Gastrocnemius medialis (tissue), 4 donors: ENCODE measurements around the gene PXDN. TPM values are rescaled to one million over a fixed set of nuclear protein-coding genes. Genes with fewer than 3 reads are reported as not detected.

Experiments
- ATAC-seq, 2 donors: fragments of 150-250 bp; one replicate each; pipeline ENCODE4 v1.9.1; 2016
- DNase-seq, 2 donors: peaks; one replicate each; pipeline ENCODE4 v3.0.0-alpha.2; 2019
- H3K27ac ChIP-seq, 4 donors: fragments of 200-600 bp; sonication (generic); 1 replicate in 1 of 4; 2 replicates in 3 of 4; pipeline ENCODE4 v1.5.1; 2016 to 2018; ENCODE audit warnings: mild to moderate bottlenecking in 2 of 4, moderate library complexity in 1 of 4
- H3K27me3 ChIP-seq, 3 donors: fragments of 200-600 bp; sonication (generic) in 2 of 3; 1 replicate in 1 of 3; 2 replicates in 2 of 3; pipeline versions ENCODE4 v1.5.1 to v1.6.0; 2016 to 2019; ENCODE audit warnings: mild to moderate bottlenecking in 1 of 3, moderate library complexity in 1 of 3
- H3K36me3 ChIP-seq, 2 donors: fragments of 200-600 bp; sonication (generic) in 1 of 2; one replicate each; pipeline ENCODE4 v1.5.1; 2017 to 2018
- H3K4me1 ChIP-seq, 2 donors: fragments of 200-600 bp; sonication (generic) in 1 of 2; one replicate each; pipeline ENCODE4 v1.5.1; 2016 to 2017; ENCODE audit warnings: mild to moderate bottlenecking in 2 of 2
- H3K4me3 ChIP-seq, 4 donors: fragments of 200-600 bp; sonication (generic) in 3 of 4; 1 replicate in 1 of 4; 2 replicates in 3 of 4; pipeline ENCODE4 v1.5.1; 2016 to 2019; ENCODE audit warnings: mild to moderate bottlenecking in 2 of 4
- H3K9me3 ChIP-seq, 3 donors: fragments of 200-600 bp; sonication (generic) in 2 of 3; 1 replicate in 1 of 3; 2 replicates in 2 of 3; pipeline ENCODE4 v1.5.1; 2016 to 2019
- CTCF ChIP-seq, 5 experiments: fragments of 450-650 bp in 3 of 5; fragments of 200-600 bp in 2 of 5; sonication (generic) in 2 of 5; IDR thresholded peaks in 4 of 5; conservative IDR thresholded peaks in 1 of 5; 1 replicate in 4 of 5; 2 replicates in 1 of 5; pipeline ENCODE4 v1.5.1; 2016 to 2019; ENCODE audit warnings: antibody characterized with exemption in 5 of 5, mild to moderate bottlenecking in 3 of 5, moderate library complexity in 3 of 5
- POLR2A ChIP-seq, 2 donors: fragments of 450-650 bp; IDR thresholded peaks; one replicate each; pipeline ENCODE4 v1.6.1; 2017; ENCODE audit warnings: antibody characterized with exemption in 2 of 2, mild to moderate bottlenecking in 2 of 2, moderate library complexity in 2 of 2
- in situ Hi-C, 4 donors: fragments of 200-750 bp; cut with MboI; loops; one replicate each; pipeline versions ENCODE4 v1.15.0 to v1.8.0; 2017; ENCODE audit warnings: low sequenced_read_pairs in 4 of 4
- intact Hi-C: fragments of 100-400 bp; cut with DNase I; formaldehyde crosslinking; loops from one replicate; pipeline ENCODE4 v1.15.1; 2023; ENCODE audit warnings: low total_unique reads
- total RNA-seq, 4 donors: library from RNA; depleted of rRNA; stranded (reverse); fragments of >200 nt; gene quantifications; one replicate each; pipeline versions ENCODE4 v1.1.0 to v1.2.3, GENCODE V29; 2016

Gene PXDN
- total RNA-seq, 4 donors from 2014 or later: 7.8 to 13.4 (median 10.3) TPM

GRCh38 chr2:1755436-1756191 lies 11.3 kb upstream of the PXDN start:
- Histone ChIP-seq H3K27me3 (peaks cover 0 to 10% (median 3%) of the 10 kb centered on the region in 3 donors), H3K4me3 (no peak overlapping the region), H3K4me1 (no peaks in the 10 kb centered on the region), H3K9me3 (no peaks in the 10 kb centered on the region), H3K36me3 (no peaks in the 10 kb centered on the region), H3K27ac (no peak overlapping the region)
- intact Hi-C loops: no loop called here
- TF ChIP-seq POLR2A (IDR thresholded peaks at IDR 0.05) (no peak), CTCF (IDR thresholded peaks at IDR 0.05 in 4 of 5, conservative IDR thresholded peaks at IDR 0.05 in 1 of 5) (no peak)
- DNase-seq (no peak), ATAC-seq (no peak)
- in situ Hi-C loops: no loop called here

GRCh38 chr2:1754461-1755170 lies 10.3 kb upstream of the PXDN start:
- no peak for ATAC-seq
- in situ Hi-C loops: no loop called here
- intact Hi-C loops: loop anchor here (5.0 kb wide), 1 partner anchor 63 kb away; no protein-coding TSS in a partner anchor
- H3K27ac ChIP-seq: no peak overlapping the region
- H3K4me1 ChIP-seq: no peaks in the 10 kb centered on the region
- H3K4me3 ChIP-seq: no peak overlapping the region
- no peak for TF ChIP-seq CTCF (IDR thresholded peaks at IDR 0.05 in 4 of 5, conservative IDR thresholded peaks at IDR 0.05 in 1 of 5)
- H3K9me3 ChIP-seq: no peaks in the 10 kb centered on the region
- no peak for DNase-seq
- H3K27me3 ChIP-seq: peaks cover 0 to 10% (median 3%) of the 10 kb centered on the region in 3 donors
- H3K36me3 ChIP-seq: no peaks in the 10 kb centered on the region

GRCh38 chr2:1754046-1754445 lies 9.7 kb upstream of the PXDN start:
- in situ Hi-C loops (no loop called here), intact Hi-C loops (loop anchor here (5.0 kb wide), 1 partner anchor 63 kb away; no protein-coding TSS in a partner anchor)
- DNase-seq (no peak), ATAC-seq (no peak)
- Histone ChIP-seq H3K27ac (no peak overlapping the region), H3K27me3 (peaks cover 3 to 10% (median 3%) of the 10 kb centered on the region in 3 donors), H3K9me3 (no peaks in the 10 kb centered on the region), H3K36me3 (no peaks in the 10 kb centered on the region), H3K4me1 (no peaks in the 10 kb centered on the region), H3K4me3 (no peak overlapping the region)
- TF ChIP-seq POLR2A (IDR thresholded peaks at IDR 0.05) (no peak), CTCF (IDR thresholded peaks at IDR 0.05 in 4 of 5, conservative IDR thresholded peaks at IDR 0.05 in 1 of 5) (no peak)

GRCh38 chr2:1752751-1753150 lies 8.4 kb upstream of the PXDN start:
- Histone ChIP-seq H3K27me3 (peaks cover 3 to 10% (median 5%) of the 10 kb centered on the region in 3 donors), H3K27ac (no peak overlapping the region), H3K36me3 (no peaks in the 10 kb centered on the region), H3K9me3 (no peaks in the 10 kb centered on the region), H3K4me3 (no peak overlapping the region), H3K4me1 (no peaks in the 10 kb centered on the region)
- TF ChIP-seq CTCF (IDR thresholded peaks at IDR 0.05 in 4 of 5, conservative IDR thresholded peaks at IDR 0.05 in 1 of 5): no peak
- TF ChIP-seq POLR2A (IDR thresholded peaks at IDR 0.05): no peak
- intact Hi-C loops: loop anchor here (5.0 kb wide), 1 partner anchor 65 kb away; no protein-coding TSS in a partner anchor
- in situ Hi-C loops: no loop called here
- ATAC-seq (no peak), DNase-seq (no peak)
